Liver (tissue), 9 donors: ENCODE measurements around the gene ACSBG1. TPM values are rescaled to one million over a fixed set of nuclear protein-coding genes. Genes with fewer than 3 reads are reported as not detected.

Source experiments
- DNase-seq: peaks from one replicate; pipeline ENCODE4 v3.0.0-alpha.2; 2017; ENCODE audit warnings: low spot score
- H3K27ac ChIP-seq, 2 donors: one replicate each; pipeline ENCODE4 v1.7.0; 2013; ENCODE audit warnings: inconsistent platforms in 2 of 2, low read length in 2 of 2, control low read depth in 1 of 2, low read depth in 1 of 2, mild to moderate bottlenecking in 1 of 2
- H3K27me3 ChIP-seq, 4 donors: one replicate each; pipeline versions ENCODE4 v1.6.1 to v1.7.0; 2013; ENCODE audit warnings: low read length in 3 of 4, inconsistent platforms in 1 of 4, mild to moderate bottlenecking in 1 of 4, moderate library complexity in 1 of 4; ENCODE audit not compliant: control insufficient read depth in 4 of 4, insufficient read depth in 4 of 4
- H3K36me3 ChIP-seq, 4 donors: one replicate each; pipeline versions ENCODE4 v1.6.1 to v1.7.0; 2013; ENCODE audit warnings: low read length in 3 of 4, mild to moderate bottlenecking in 3 of 4, low read depth in 1 of 4, moderate library complexity in 1 of 4; ENCODE audit not compliant: control insufficient read depth in 4 of 4, insufficient read depth in 3 of 4
- H3K4me1 ChIP-seq, 4 donors: one replicate each; pipeline versions ENCODE4 v1.6.1 to v1.7.0; 2013; ENCODE audit warnings: low read length in 3 of 4, mild to moderate bottlenecking in 3 of 4, moderate library complexity in 1 of 4; ENCODE audit not compliant: control insufficient read depth in 4 of 4, insufficient read depth in 4 of 4
- H3K4me3 ChIP-seq, 3 donors: one replicate each; pipeline versions ENCODE4 v1.6.1 to v1.7.0; 2013; ENCODE audit warnings: low read length in 3 of 3, control low read depth in 1 of 3, low read depth in 1 of 3, mild to moderate bottlenecking in 1 of 3
- H3K9ac ChIP-seq, 2 donors: one replicate each; pipeline ENCODE4 v1.7.0; 2013; ENCODE audit warnings: low read length in 2 of 2, mild to moderate bottlenecking in 2 of 2, moderate library complexity in 2 of 2, control low read depth in 1 of 2, low read depth in 1 of 2
- H3K9me3 ChIP-seq, 4 donors: one replicate each; pipeline versions ENCODE4 v1.6.1 to v1.7.0; 2013; ENCODE audit warnings: low read length in 3 of 4; ENCODE audit not compliant: control insufficient read depth in 4 of 4
- ATF3 ChIP-seq: IDR thresholded peaks from 2 replicates; pipeline ENCODE4 v1.6.1; 2016; ENCODE audit warnings: antibody characterized with exemption
- CTCF ChIP-seq: fragments of 150-350 bp; IDR thresholded peaks from 2 replicates; pipeline ENCODE4 v1.5.1; 2017; ENCODE audit warnings: improper control_type of control experiment, low read depth, low read length; ENCODE audit not compliant: missing input control
- EGR1 ChIP-seq, 2 donors: IDR thresholded peaks; 2 replicates each; pipeline ENCODE4 v1.6.1; 2016 to 2018; ENCODE audit warnings: antibody characterized with exemption in 2 of 2, low read depth in 2 of 2
- FOXA1 ChIP-seq: IDR thresholded peaks from 2 replicates; pipeline ENCODE4 v1.6.1; 2016; ENCODE audit warnings: antibody characterized with exemption
- FOXA2 ChIP-seq: IDR thresholded peaks from 2 replicates; pipeline ENCODE4 v1.6.1; 2016; ENCODE audit warnings: antibody characterized with exemption
- HNF4G ChIP-seq: IDR thresholded peaks from 2 replicates; pipeline ENCODE4 v1.6.1; 2016; ENCODE audit warnings: antibody characterized with exemption
- JUND ChIP-seq, 2 donors: IDR thresholded peaks; 2 replicates each; pipeline ENCODE4 v1.6.1; 2016; ENCODE audit warnings: antibody characterized with exemption in 2 of 2
- NR2F2 ChIP-seq: IDR thresholded peaks from 2 replicates; pipeline ENCODE4 v1.6.1; 2016; ENCODE audit warnings: antibody characterized with exemption
- RAD21 ChIP-seq, 2 donors: IDR thresholded peaks; 2 replicates each; pipeline ENCODE4 v1.6.1; 2016; ENCODE audit warnings: antibody characterized with exemption in 2 of 2, mild to moderate bottlenecking in 2 of 2
- SP1 ChIP-seq: IDR thresholded peaks from 2 replicates; pipeline ENCODE4 v1.6.1; 2018; ENCODE audit warnings: antibody characterized with exemption, mild to moderate bottlenecking
- WGBS: extraction: QIAGEN DNeasy Blood & Tissue Kit; methylation state at CpG from one replicate; pipeline ENCODE4 v1.1.7; 2013; 5-methylcytosine and 5-hydroxymethylcytosine counted together
- polyA plus RNA-seq, 2 donors: library from polyadenylated mRNA; stranded (reverse) in 1 of 2; unstranded in 1 of 2; fragments of 200-250 nt in 1 of 2; fragments of >200 nt in 1 of 2; fragmentation: Nextera tagmentation in 1 of 2; extraction: Ambion mirVana in 1 of 2; gene quantifications; one replicate each; pipeline versions ENCODE4 v1.2.1 to v1.2.3, GENCODE V29; 2013 to 2015
- total RNA-seq, 2 donors: library from RNA; depleted of rRNA; stranded (reverse); fragments of >200 nt; gene quantifications; one replicate each; pipeline ENCODE4 v1.2.3, GENCODE V29; 2014
- TF ChIP-seq, protein P1 (sequence below): IDR thresholded peaks from 2 replicates; pipeline ENCODE4 v1.6.1; 2016; ENCODE audit warnings: antibody characterized with exemption, mild to moderate bottlenecking
- TF ChIP-seq, protein P2 (sequence below): IDR thresholded peaks from 2 replicates; pipeline ENCODE4 v1.6.1; 2016; ENCODE audit warnings: antibody characterized with exemption
- donor health status: healthy.
- donor health status: healthy.
- donor health status: healthy.
- donor health status: healthy.
- donor health status: healthy.

ACSBG1 gene
- total and polyA plus RNA-seq, 4 donors, result under 0.01 to 3.8 (median 0.15) TPM

- no peak for TF ChIP-seq CTCF
- TF ChIP-seq ATF3, result no peak
Observed at GRCh38 chr15:78200276-78200930, 34.0 kb downstream of the ACSBG1 start (continued).

DNA sequence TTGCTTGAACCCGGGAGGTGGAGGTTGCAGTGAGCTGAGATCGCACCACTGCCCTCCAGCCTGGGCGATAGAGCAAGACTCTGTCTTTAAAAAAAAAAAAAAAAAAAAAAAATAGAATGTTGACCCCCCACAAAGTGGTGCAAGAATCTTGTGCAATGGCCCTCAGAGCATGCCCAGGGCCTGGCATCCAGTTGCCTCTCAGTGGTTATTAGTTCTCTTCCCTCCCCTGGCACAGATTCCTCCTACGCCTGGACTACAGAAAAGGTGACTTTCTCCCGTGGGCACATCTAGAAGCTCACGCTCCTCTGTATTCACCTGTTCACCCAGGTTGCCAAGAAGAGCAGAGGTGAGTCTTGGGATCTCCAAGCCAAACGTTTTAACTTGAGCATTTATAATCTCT, 36.7 kb downstream of the ACSBG1 start:
- H3K4me3 ChIP-seq, result no peak overlapping the region
- TF ChIP-seq RAD21 (IDR thresholded peaks at IDR 0.05) (no peak), FOXA1 (no peak), ATF3 (no peak), EGR1 (IDR thresholded peaks at IDR 0.05; ENCODE audit: low read depth in 2 of 2) (no peak), NR2F2 (no peak), HNF4G (no peak), JUND (IDR thresholded peaks at IDR 0.05) (no peak), SP1 (no peak), FOXA2 (no peak), CTCF (no peak)
- TF ChIP-seq, protein P1, sequence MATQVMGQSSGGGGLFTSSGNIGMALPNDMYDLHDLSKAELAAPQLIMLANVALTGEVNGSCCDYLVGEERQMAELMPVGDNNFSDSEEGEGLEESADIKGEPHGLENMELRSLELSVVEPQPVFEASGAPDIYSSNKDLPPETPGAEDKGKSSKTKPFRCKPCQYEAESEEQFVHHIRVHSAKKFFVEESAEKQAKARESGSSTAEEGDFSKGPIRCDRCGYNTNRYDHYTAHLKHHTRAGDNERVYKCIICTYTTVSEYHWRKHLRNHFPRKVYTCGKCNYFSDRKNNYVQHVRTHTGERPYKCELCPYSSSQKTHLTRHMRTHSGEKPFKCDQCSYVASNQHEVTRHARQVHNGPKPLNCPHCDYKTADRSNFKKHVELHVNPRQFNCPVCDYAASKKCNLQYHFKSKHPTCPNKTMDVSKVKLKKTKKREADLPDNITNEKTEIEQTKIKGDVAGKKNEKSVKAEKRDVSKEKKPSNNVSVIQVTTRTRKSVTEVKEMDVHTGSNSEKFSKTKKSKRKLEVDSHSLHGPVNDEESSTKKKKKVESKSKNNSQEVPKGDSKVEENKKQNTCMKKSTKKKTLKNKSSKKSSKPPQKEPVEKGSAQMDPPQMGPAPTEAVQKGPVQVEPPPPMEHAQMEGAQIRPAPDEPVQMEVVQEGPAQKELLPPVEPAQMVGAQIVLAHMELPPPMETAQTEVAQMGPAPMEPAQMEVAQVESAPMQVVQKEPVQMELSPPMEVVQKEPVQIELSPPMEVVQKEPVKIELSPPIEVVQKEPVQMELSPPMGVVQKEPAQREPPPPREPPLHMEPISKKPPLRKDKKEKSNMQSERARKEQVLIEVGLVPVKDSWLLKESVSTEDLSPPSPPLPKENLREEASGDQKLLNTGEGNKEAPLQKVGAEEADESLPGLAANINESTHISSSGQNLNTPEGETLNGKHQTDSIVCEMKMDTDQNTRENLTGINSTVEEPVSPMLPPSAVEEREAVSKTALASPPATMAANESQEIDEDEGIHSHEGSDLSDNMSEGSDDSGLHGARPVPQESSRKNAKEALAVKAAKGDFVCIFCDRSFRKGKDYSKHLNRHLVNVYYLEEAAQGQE, result no peak
- TF ChIP-seq, protein P2, sequence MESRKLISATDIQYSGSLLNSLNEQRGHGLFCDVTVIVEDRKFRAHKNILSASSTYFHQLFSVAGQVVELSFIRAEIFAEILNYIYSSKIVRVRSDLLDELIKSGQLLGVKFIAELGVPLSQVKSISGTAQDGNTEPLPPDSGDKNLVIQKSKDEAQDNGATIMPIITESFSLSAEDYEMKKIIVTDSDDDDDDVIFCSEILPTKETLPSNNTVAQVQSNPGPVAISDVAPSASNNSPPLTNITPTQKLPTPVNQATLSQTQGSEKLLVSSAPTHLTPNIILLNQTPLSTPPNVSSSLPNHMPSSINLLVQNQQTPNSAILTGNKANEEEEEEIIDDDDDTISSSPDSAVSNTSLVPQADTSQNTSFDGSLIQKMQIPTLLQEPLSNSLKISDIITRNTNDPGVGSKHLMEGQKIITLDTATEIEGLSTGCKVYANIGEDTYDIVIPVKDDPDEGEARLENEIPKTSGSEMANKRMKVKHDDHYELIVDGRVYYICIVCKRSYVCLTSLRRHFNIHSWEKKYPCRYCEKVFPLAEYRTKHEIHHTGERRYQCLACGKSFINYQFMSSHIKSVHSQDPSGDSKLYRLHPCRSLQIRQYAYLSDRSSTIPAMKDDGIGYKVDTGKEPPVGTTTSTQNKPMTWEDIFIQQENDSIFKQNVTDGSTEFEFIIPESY, result no peak
- no peak overlapping the region for H3K27ac ChIP-seq
- no peaks in the 10 kb centered on the region for H3K4me1 ChIP-seq
- DNase-seq, result no peak
- H3K36me3 ChIP-seq, result no peaks in the 10 kb centered on the region
- no peak overlapping the region for H3K9ac ChIP-seq
- H3K9me3 ChIP-seq, result no peaks in the 10 kb centered on the region
- no peaks in the 10 kb centered on the region for H3K27me3 ChIP-seq
- WGBS, result 75% methylated on average over 7 of the region's 7 CpGs
